NCI-H1105 treated with DMSO at 0.1 percent for 48 hours (cell line): Measurements from ENCODE around the gene KIF17.

Source experiments
- DNase-seq: peaks from one replicate; lab custom pipeline; 2025; lab: John Stamatoyannopoulos, UW

Gene KIF17

DNA sequence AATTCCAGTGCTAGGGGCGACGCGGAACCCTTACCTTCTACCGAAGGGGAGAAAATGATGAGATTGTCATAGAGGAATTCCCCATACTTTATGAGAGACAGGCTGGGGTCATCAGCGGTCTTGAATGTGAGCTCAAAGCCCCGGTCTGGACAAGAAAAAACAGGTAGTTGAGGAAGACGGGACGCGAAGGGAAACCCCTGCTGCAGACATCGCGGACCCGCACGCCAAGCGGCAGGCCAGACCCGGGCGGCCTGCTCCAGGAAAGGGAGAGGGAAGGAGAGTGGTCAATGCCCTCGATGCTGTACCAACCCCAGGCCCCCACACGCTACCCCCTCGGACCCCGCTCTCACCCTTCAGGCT, 57.0 kb downstream of the KIF17 start:
- DNase-seq: no peak

DNA sequence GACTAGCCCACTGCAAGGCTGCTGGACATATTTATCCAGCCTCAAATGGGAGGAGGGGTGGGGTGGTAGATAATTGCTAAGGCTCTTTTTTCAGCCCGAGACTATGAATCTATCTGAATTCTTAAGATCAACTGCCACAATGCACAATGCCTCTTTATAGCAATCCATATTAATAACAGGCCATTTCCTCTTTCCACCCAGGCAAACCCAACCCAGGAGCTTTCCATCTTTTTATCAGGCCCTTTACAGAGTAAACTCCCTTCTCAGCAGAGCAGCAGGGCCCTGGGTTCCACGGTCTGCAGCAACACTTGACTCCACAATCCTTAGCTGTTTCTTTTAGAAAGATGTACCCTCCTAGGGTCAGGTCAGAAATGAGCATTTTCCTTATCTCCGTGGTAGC, 57.4 kb downstream of the KIF17 start:
- DNase-seq: no peak

DNA sequence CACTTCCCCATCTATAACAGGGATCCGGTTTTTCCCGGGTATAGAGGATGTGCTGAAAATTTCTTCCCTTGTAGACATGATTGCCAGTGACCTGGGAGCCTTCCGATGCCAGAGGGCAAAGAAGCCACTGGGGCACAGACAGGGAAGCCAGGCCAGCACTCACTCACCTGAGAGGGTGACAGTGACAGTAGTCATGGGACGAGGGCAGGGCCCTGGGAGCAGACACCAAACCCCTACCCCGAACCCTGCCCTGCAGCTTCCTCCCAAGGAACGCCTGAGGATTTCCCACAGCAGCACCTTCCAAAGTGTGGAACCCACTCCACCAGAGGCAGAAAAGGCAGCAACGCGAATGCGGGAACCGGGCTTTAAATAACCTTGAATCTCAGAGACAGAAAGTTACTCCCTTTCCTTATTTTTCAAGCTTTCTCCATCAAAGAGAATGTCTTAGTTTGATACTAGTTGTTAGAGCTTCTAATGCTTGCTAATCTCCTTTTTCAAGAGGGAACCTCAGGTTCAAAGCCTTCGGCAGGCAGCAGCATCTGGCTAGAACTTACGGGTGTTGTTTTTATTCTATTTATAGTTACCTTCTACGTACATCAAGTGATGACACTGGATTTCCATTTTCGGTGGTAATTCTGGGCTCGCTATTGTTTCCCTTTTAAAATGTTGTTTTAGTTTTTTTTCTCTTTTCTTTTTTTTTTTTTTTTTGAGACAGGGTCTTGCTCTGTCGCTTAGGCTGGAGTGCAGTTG, 59.5 kb downstream of the KIF17 start:
- DNase-seq: no peak

DNA sequence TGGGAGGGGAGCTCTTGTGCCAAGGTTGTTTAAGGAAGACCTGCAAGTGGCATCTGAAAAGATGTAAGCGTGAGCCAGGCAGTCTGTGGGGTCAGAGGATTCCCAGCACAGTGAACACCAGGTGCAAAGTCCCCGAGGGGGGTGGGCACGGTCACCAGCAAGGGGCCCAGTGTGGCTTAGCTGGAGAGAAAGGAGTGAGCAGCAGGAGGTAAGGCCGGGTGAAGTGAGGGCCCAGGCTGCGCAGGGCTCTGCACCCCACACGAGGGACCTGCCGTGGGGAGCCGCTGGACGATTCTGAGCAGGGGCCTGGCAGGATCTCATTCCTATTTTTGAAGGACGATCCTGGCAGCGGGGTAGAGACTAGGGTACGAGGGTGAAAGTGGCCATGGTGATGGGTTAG, 60.8 kb downstream of the KIF17 start:
- DNase-seq: no peak

DNA sequence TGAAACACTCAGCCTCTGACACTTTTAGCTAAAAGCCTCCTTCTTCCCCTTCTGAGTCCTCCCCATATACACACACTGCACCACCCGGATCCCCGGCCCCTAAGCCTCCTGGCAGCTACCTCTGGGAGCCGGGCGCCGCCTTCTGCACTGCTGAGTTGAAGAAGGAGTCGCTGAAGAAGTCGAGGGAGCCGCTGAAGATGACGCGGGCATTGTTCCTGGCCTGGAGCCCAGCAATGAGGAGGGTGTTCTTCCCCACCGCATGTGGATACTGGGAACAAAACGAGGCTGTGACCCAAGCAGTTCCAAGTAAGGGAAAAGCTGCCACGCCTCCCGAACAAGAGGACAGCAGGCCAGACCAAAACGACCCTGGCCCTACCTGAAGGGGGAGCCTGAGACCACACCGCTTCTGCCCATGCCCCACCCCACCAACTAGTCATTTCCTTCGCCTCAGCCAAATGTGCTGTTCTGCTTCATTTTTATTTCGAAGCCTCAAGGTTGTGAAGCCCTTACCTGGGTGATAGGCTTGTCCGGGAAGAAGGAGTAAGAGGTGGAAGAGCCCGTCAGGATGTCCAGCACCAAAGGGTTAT, 63.6 kb downstream of the KIF17 start:
- no peak for DNase-seq

DNA sequence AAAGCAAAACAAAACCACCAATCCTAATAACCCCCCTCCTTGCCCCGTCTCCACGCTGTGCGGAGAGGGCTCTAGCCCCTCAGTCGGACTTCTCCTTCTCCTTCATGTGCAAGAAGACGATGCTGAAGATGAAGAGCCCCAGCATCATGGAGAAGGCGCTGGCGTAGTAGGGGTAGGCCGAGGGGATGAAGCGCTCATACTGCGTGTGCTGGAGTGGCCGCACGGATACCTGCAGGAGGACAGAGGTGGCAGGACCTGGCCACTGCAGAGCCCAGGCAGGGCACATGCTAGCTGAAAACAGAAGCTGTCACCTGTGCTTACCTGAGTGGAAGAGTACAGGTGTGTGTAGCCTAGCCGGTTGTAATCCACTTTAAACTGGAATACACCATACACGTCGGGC, 65.5 kb downstream of the KIF17 start:
- no peak for DNase-seq

DNA sequence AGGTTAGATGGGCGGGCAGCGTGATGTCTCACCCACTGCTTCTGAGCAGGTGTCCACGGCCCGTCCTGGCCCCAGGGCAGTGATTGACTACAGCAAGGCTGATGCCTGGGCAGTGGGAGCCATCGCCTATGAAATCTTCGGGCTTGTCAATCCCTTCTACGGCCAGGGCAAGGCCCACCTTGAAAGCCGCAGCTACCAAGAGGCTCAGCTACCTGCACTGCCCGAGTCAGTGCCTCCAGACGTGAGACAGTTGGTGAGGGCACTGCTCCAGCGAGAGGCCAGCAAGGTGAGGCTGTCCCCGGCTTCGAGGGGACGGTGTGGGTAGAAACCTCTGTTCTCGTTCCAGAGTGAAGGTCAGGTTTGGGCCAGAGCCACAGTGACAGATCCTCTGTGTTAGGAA, 68.9 kb downstream of the KIF17 start:
- DNase-seq: no peak

DNA sequence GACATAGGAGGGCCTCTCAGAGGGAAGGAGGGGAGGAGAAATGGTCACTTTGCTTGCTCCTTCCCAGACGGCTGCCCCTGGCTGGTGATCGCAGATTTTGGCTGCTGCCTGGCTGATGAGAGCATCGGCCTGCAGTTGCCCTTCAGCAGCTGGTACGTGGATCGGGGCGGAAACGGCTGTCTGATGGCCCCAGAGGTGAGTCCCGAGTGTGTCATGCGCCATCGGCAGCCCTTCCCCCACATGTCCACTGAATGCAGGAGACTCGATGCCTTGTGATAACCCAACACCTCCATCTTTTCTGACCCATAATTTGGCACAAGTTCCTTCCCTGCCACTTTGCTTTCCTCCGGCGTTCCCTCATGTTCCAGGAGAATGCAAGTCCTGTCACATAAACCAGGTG, 69.4 kb downstream of the KIF17 start:
- DNase-seq: no peak

DNA sequence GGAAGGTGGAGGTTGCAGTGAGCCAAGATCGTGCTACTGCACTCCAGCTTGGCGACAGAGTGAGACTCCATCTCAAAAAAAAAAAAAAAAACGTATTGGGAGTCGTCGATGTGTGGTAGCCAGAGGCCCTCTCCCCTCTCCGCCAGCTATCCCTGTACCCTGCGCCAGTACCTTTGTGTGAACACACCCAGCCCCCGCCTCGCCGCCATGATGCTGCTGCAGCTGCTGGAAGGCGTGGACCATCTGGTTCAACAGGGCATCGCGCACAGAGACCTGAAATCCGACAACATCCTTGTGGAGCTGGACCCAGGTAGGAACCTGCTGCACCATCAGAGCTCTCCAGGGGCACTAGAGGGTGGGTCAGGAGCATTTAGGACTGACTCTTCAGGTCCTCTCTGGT, 72.4 kb downstream of the KIF17 start:
- no peak for DNase-seq

DNA sequence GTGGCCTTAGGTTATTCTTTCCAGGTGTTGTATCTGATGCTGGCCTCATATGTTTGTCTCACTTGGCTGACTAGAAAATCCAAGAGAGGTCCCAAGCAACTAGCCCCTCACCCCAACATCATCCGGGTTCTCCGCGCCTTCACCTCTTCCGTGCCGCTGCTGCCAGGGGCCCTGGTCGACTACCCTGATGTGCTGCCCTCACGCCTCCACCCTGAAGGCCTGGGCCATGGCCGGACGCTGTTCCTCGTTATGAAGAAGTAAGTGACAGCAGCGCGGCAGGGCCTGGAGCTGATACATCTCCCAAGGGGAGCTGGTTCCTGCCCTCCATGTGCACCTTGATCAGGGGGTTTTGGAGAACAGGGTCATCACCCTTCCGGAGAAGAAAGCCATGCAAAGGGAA, 73.4 kb downstream of the KIF17 start:
- no peak for DNase-seq

DNA sequence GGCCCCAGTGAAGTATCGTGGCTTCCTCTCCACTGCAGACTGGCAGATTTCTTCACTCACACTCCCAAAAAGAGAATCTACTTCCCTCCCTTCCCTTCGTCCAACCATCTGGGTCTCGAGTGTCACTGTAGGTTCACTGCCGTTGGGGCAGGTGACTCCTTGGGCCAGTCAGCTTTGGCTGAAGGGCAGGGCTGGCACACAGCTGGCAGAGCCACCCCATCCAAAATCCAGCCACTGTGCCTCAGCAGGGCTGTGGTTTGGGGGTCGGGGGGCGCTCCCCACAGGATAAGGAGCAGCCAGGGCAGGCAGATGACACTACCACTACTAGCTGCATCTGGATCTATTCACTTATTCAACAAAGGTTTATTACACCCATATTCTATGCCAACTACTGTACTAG, 74.7 kb downstream of the KIF17 start:
- DNase-seq: no peak

DNA sequence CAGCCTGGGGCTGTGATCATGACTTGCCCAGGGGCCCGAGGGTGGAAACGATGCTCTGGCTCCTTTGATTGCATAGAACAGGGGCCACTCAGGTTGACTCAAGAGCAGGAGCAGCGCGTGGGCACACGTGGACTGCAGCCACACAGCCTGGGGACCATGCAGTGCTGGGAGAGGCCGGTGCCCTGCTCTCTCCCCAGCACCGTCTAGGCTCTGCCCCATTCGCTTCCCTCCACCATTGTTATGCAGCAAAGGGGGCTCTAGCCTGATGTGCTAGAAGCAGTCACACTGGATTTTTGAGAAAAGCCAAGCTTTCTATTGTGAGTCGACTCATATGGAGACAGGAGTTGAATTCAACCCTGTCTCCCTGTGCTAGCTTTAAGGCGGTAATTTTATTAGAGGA, 75.8 kb downstream of the KIF17 start:
- no peak for DNase-seq

DNA sequence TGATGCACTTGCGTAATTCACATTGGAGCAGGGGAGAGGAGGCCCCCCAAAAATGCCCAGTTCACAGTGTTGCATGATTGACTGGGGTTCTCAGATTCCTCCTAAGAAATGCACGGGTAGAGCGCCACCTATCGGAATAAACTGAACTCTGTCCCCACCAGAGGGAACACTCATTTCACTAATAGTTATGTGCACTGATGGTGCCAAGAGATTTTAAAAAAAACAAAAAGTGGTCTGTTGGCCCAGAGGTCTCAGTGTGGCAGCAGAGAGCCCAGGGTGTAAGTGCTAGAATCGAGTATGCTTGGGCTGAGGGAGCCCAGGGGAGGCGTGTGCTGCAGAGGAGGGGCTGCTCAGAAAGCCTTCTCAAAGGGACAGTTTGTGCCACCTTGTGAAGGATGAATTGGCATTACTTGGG, 77.6 kb downstream of the KIF17 start:
- DNase-seq: peak; percentile 44

DNA sequence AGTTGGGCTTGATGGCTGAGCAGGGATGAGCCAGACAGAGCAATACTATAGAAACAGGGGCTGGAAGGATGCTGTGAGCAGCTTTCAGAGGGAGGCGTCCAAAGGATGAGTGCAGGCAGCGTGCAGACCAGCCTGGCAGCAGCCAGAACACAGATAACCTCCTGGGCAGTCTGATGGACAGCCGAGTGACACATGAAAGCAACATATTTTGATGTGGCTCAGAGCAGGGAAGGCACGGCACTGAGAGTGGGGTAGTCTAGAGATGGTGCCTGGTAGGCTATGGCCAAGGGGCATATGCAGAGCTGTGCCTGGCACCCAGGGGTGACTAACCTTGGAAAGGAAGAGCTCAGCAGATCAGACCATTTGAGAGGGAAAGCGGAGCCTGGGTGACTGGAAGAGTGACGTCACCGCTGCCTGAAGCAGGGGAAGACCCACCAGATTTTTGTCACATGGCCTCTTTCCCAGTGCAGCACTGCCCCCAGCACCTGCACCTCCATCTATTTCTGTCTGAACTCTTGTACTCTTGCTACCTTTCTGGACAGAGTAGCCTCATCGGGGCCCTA, 80.9 kb downstream of the KIF17 start:
- no peak for DNase-seq

DNA sequence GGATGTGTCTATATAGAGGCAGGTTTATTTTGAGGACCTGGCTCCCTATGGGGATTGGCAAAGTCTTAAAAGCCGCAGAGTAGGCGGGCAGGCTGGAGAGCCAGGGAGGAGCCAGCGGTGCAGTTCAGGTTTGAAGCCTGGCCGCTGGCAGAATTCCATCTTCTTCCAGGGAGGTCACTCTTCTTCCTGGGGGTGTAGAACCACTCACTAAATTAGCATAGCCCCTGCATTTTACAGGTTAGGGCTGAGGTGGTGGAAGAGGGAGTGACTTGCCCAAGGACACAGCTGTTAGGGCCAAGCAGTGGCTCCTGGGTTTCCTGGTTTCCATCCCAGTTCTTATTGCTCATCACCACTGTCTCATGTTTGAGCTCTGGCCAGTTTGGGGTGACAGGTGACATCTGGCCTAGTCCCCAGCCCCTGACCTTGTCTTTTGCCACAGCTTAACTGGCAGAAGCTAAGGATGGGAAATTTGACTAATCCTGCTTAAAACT, 83.2 kb downstream of the KIF17 start:
- DNase-seq: peak; percentile 52

DNA sequence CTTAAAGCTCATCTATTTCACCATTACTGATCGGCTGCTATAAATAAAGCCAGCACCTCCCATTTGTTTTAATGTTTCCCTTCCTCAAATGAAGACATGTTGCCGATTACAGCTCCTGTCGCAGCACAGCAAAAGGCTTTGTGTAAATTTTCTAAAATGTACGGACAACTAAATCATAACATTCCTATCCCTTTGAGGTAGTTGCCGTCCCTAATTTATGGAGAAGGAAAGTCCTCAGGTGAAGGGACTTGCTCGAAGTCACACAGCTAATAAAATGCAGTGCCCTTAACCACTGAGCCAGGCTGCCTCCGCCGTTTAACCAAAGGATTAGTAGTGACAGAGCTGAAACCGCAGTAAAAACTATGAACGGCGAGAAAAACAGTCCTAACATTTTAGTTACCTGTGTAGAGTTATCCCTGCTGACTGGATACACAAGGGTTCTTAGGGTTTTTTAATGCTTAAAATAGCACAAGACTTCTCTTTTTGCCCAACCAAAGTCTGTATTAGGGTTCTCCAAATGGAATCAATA, 83.7 kb downstream of the KIF17 start:
- no peak for DNase-seq

DNA sequence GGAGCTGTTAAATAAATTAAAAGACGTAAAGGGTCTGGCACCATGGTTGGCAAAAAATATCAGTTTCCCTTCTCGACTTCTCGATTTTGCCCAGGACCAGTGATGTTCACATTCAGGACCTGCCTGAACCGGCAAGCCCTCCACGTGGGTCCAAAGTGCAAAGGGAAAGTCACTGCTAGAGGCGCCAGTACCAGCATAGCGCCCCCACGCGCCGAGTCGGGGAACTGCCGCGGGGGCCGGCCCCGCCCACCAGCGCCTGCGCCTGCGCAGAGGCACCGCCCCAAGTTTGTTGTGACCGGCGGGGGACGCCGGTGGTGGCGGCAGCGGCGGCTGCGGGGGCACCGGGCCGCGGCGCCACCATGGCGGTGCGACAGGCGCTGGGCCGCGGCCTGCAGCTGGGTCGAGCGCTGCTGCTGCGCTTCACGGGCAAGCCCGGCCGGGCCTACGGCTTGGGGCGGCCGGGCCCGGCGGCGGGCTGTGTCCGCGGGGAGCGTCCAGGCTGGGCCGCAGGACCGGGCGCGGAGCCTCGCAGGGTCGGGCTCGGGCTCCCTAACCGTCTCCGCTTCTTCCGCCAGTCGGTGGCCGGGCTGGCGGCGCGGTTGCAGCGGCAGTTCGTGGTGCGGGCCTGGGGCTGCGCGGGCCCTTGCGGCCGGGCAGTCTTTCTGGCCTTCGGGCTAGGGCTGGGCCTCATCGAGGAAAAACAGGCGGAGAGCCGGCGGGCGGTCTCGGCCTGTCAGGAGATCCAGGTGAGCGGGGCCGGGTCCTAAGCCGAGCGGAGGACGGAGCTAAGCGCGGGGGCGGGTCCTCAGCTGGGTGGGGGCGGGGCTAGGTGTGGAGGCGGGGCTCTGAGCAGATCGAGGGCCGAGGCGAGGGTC, 84.4 kb downstream of the KIF17 start, which contains the start of gene PINK1:
Gene PINK1 (plus strand): TSS at position 269 of the 875 bp plus-strand sequence. CDS start 91 bp downstream, at position 360.
- peak; percentile 82 for DNase-seq

DNA sequence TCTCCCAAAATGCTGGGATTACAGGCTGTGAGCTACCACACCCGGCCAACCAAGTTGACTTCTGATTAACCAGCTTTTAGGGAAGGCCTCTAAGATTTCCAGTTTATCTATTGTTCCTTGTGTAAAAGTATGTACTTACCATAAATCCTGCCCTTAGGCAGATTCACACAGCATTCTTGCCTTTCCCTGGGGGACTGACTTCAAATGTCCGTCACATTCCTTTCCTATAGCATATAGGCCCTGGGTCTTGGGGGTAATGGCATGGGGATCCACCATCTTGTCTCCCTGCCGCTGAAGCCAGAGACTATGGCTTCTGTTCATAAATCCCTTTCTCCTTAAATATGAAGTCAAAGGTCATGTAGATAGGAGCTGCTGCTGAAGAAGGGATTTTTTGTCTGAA, 85.4 kb downstream of the KIF17 start:
- DNase-seq: no peak

DNA sequence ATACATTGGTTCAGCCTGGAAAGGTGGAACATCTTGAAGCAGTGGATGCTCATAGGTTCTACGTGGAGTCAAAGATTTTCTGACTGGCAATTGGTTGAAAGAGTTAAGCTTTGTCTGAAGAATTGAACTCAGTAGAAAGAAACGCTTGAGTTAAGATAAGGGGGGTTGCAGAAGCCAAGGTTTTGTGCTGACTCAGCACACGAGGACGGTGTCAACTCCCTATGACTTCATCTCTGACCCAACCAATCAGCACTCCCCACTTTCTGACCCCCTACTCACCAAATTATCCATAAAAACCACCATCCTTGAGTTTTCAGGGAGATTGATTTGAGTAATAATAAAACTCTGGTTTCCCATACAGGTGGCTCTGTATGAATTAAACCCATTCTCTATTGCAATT, 87.1 kb downstream of the KIF17 start:
- no peak for DNase-seq

DNA sequence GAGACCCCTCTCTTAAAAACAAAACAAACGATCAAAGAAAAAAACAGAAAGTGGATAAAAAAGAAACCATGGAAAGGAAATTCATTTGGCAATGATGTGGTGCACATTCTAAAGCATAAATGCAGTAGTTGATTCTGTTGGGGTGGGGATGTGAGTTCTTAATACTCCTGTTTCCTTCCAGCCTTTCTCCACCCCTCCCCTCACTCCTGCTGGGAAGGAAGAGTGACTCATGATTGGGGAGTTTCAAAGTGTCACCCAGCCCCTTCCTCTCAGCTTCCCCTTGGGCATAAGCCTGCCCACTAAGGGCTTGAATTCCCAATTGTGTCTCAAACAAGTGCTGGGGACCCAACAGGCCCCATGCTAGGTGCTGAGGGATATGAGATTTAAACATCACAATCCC, 91.3 kb downstream of the KIF17 start:
- no peak for DNase-seq

DNA sequence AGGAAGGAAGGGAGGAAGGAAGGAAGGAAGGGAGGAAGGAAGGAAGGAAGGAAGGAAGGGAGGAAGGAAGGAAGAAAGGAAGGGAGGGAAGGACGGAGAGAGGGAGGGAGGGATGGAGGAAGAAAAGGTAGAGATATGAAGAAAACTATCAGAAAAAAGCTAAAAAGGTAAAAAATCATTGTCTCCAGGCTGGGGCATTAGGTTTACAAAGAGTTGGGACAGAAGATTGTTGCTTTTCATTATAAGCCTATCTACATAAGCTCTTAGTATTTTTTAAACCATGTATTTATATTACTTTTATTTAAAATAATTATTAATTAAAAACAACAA, 91.7 kb downstream of the KIF17 start:
- DNase-seq: no peak
